ENCODE results near the gene MAP2K3.

Gene MAP2K3

DNA sequence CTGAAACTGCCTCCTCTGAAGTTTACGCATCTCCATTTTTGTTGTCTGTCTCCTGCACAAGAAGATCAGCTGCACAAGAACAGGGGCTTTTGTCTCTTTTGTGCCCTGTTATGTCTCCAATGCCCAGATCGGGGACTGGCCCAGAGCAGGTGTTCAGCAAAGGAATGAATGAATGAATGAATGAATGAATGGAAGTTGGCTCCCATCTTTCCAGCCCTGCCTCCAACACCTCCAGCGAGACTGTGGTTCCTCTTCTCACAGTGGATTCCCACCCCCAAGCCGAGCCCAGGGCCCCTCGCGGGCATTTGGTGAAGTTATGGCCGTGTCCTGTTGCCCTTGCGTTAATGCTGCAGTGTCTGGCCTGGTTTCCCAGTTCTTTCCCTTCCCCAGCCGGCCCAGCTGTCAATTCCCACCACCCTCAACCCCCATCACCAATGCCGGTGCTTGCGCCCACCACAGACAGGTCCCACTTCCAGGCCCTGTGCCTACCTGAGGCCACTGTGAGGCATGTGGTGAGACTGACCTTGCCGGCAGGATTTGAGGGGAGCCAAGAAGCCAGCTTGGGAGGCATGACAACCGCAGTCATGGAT lies 70.4 kb downstream of the MAP2K3 start:
- DNase-seq = no peak

DNA sequence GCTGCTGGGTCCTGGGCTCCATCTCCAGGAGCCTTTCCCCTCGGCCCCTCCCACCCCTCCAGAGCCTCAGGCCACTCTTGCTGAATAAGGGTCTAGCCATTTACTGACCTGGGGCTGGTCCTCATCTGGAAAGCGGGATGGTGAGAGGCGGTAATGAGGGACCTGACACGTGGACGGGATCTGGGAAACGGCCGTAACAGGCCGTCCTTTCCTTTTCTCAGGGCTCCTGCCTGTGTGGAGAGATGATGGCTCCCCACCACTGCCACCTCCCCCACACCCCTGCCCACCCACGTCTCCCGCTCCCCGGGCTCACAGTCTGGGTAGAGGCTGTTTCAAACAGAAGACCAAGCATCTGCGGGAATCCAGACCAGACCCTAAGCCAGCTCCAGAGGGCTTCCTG lies 71.1 kb downstream of the MAP2K3 start:
- DNase-seq = no peak

DNA sequence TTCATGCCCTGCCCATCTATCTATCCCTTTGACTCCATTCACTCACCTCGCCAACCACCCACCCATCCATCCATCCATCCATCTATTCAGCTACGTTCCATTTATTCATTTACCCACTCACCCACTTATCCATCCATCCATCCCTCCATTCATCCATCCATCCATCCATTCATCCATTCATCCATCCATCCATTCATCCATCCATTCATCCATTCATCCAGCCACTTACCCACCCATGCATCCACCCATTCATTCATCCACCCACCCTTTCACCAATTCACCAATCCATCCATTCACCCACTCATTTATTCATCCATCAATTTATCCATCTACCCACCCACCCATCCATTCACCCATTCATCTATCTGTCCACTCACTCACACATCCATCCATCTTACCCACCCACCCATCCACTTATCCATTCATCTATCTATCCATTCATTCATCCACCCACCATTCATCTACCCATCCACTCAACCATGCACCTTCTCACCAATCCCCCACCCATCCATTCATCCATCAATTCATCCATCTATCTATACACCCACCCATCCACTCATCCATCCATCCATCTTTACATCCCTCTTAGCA lies 72.1 kb downstream of the MAP2K3 start:
- no peak for DNase-seq

DNA sequence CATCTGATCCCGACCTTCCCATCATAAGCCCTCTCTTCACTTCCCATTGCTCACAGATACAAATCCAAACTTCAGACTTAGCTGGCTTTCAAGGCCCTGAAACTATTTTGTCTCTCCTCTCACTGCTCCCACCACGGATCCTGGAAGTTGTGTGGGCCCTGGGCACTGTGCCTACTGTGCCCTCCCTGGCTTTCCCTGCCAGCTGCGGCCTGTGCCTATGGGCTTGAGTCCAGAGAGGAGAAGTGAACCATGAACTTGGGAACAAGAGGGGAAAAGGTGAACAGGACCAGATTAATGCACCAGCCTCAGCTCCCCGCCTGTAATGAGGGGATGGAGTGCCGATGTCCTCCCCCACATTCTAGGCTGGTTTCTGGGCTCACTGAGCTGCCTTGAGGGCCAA lies 72.8 kb downstream of the MAP2K3 start:
- no peak for DNase-seq

- no peak for DNase-seq
Observed at GRCh38 chr17:21357696-21358656, 73.5 kb downstream of the MAP2K3 start.

DNA sequence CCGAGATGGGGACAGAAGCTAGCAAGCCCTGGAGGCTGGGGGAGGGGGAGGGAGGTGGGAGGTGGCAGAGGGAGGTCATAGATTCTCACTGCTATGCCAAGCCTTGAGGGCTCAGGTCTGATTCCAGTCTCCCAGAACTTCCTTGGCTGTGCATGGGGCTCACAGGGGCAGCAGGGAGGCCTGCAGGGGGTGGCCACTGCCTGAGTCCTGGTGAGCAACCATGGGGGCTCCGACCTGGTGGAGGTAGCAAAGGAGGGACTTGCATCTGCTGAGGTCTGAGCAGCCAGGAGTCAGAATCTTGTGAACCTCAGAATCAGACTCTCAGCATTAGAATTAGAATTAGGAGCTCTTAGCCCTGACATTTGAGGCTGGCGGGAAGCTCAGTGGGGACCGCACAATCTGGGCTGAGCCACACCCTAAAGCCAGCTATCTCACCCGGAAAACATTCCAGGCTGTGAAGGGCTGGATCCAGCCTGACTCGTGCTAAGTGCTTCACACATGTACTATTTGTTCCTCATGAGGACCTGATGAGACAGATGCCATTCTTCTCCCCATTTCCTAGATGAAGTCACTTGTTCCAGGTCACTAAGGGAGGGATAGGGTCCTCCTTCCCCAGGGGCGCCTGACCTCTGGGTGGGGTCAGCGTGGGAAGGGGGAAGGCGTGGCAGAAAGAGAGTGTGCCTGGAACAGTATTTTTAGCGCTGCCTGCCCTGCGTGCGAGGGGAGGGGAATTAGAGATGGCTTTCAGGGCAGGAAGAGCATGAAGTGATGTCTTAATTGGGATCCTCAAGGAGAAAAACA lies 74.4 kb downstream of the MAP2K3 start:
- no peak for DNase-seq

DNA sequence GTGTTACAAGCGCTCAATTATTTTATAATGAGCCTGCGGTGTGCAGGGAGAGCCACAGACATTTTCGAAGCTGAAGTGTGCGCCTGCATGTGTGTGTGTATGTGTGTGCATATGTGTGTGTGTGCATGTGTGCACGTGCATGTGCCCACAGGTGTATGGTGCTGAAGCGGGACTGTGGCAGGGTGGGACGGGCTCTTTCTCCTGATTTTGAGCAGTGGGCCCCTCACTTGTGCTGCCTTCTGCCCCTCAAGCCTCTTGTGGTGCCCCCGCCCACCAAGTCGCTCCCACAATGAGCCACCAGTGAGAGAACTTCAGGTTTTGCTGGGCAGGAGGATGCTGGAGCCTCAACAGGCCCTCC lies 75.0 kb downstream of the MAP2K3 start:
- DNase-seq = no peak

- DNase-seq = no peak
Observed at GRCh38 chr17:21360048-21360447, 75.5 kb downstream of the MAP2K3 start.

DNA sequence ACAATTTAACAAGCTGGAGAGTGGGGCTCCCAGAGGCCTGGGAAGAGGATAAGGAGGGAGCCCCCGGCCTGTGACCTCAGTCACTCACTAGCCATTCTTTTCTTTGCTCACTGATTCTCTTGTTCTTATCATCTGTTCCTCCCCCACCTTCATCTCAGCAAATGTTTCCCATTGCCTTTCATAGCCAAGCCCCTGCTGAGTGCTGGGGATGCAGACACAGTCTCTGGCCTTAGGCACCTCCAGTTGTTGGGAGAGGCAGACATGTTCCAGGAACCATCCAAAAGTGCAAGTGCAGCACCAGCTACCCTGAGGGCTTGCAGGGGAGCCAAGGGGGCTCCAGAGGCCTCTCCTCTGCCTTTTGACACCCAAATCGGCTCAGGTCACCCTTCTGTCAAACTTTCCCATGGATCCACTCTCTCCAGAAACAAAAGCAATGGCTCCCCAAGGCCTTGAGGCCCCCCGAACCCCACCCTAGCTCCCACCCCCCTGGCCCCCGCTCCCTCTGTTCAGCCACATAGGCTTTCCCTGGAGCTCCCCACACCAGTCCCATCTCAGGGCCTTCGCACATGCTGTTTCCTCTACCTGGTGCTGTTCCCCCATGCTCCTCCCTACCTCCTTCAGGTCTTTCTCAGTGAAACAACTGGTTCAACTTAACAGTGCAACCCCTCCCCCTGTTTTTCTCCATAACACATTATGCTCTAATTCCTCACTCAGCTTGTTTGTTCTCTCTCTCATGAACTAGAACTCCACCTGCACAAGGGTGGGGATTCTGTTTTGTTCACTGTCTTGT lies 76.7 kb downstream of the MAP2K3 start:
- DNase-seq = no peak

DNA sequence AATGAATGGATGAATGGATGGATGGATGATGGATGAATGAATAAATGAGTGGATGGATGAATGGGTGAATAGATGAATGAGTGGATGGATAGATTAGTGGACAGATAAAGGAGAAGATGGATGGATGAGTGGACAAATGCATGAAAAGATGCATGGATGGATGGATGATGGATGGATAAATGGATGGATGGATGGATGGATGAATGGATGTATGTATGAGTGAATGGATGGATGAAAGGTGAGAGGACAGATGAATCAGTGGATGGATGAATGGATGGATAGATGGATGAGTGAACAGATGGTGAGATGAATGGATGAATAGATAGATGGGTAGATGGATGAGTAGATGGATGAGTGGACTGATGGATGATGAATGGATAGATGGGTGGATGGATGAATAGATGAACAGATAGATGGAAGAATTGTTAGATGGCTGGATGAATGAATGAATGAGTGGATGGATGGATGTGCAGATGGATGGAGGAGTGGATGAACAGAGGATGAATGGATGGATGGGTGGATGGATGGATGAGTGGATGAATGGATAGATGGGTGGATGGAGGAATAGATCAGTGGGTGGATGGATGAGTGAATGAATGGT lies 77.9 kb downstream of the MAP2K3 start:
- DNase-seq = no peak

GRCh38 chr17:21363776-21364642 lies 79.5 kb downstream of the MAP2K3 start:
- no peak for DNase-seq

Data from NCI-H510A (cell line).